Measurements from ENCODE around the gene SOHLH2.

The SOHLH2 gene

DNA sequence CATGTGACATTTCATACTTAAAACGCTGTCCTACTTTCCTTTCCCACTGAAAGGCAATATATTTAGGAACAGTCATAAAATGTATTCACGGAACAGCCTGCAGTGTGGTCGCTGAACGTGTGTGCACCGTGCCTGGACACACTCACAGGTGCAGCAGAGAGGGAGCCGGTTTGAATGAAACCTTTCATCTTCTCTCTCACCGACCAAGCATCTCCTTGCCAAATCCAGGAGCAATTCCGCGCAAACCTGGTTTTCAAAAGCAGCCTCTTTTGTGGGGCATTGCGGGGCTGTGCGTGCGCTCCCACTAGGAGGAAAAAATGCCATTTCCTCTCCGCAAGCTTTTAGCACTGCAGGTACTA, 84.2 kb downstream of the SOHLH2 start:
- H3K4me3 Mint-ChIP-seq = no peak overlapping the region
- DNase-seq = no peak
- no peak for ATAC-seq
- H3K27me3 Mint-ChIP-seq = peaks cover 52% of the 10 kb centered on the region
- H3K4me1 Mint-ChIP-seq = no peaks in the 10 kb centered on the region
- no peak overlapping the region for H3K27ac Mint-ChIP-seq
- H3K9me3 Mint-ChIP-seq = no peaks in the 10 kb centered on the region

DNA sequence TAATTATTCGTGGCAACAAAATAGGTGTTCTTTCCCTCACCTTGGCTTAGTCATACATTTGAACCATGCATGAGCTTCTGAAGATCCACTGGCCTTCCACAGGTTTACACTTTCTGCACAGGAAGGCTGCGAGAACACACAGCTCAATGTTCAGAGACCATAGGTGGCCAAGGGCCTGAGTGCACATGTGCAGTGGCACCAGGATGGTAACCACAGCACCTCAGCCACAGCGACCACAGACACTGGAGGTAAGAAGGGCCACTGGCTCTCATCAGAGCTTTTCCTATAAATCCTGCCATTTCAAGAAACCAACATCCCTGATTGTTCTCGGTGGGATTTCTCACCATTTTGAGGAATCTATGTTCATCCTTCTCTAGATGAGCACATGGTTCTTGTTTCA, 84.8 kb downstream of the SOHLH2 start:
- ATAC-seq (no peak), DNase-seq (no peak)
- H3K9me3 Mint-ChIP-seq = no peaks in the 10 kb centered on the region
- no peak overlapping the region for H3K27ac Mint-ChIP-seq
- peaks cover 46% of the 10 kb centered on the region for H3K27me3 Mint-ChIP-seq
- H3K4me3 Mint-ChIP-seq = no peak overlapping the region
- no peaks in the 10 kb centered on the region for H3K4me1 Mint-ChIP-seq

DNA sequence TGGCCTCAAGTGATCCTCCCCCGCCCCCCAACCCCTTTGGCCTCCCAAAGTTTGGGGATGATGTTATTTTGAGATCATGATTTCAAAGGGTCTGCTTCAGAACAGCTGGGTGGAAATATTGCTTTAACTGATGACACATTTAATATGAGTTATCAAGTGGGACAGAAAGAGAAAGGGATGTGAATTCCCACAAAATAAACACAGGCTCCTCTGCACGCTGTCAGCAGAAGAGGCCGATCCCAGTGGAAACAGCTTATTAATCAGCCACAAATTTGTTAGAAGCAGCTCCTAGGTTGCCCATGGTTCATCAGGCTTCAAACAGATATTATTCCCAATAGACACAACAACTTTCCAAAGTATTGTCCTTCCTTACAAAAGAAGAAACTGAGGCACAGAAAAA, 87.9 kb downstream of the SOHLH2 start:
- Mint-ChIP-seq H3K27me3 (peaks cover 18% of the 10 kb centered on the region), H3K27ac (no peak overlapping the region), H3K9me3 (no peaks in the 10 kb centered on the region), H3K4me1 (no peaks in the 10 kb centered on the region), H3K4me3 (no peak overlapping the region)
- no peak for ATAC-seq
- DNase-seq = no peak

DNA sequence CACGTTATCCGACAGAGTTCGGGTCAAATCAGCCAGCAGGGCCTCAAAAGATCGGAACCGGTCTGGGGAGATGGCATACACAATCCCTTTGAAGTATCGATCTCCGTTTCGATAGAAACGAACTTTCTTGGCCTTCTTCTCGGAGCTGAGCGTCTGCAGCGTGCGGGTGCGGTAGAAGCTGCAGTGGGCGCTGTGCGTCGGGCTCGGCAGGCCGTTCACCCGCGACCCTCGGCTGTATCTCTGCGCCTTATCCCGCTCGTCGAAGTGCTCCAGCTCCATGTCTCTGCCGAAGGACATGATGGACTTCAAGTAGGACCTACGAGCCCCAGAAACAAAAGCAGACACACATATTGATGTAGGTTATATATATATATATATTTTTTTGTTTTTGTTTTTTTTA, 88.5 kb downstream of the SOHLH2 start:
- peaks cover 13% of the 10 kb centered on the region for H3K27me3 Mint-ChIP-seq
- H3K4me3 Mint-ChIP-seq = no peak overlapping the region
- DNase-seq (no peak), ATAC-seq (no peak)
- H3K9me3 Mint-ChIP-seq = no peaks in the 10 kb centered on the region
- no peaks in the 10 kb centered on the region for H3K4me1 Mint-ChIP-seq
- H3K27ac Mint-ChIP-seq = no peak overlapping the region

DNA sequence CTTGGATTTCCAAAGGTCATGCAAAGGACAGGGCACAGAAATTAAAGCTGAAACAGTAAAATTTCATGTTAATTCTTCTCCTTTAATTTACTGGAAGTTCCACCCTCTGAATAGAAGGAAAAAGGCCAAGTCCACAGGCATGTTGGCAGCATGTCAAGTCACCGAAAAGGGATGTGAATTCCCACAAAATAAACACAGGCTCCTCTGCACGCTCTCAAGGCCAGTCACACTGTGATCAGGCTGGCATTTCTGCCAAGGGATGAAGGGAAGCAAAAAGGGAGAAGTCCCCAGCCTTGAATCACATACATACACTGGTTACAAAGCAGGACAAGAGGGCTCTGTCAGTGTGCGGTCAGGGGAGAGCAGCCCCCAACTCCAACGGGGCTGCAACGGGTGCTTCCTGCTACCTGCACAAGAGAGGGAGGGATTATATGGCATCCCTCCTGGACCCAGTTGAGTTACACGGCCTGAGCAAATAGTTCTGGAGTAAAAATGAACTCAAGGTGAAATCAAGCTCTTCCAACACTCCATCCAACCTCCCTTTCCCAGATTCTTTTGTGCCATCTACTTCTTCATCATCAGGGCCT, 90.0 kb downstream of the SOHLH2 start:
- no peak for ATAC-seq
- Mint-ChIP-seq H3K4me3 (no peak overlapping the region), H3K27me3 (no peaks in the 10 kb centered on the region), H3K27ac (no peak overlapping the region), H3K9me3 (no peaks in the 10 kb centered on the region), H3K4me1 (no peaks in the 10 kb centered on the region)
- no peak for DNase-seq

Data from stimulated activated naive CD8-positive, alpha-beta T cell treated with anti-CD3 and anti-CD28 coated beads, Interleukin-15, amount 100 ng/mL, for 72 hours (primary cell).